COLO829 (cell line): ENCODE measurements around the gene KLRF1.

Experiments
- DNase-seq: peaks from one replicate; pipeline ENCODE4 v3.0.0; 2012; ENCODE audit warnings: low spot score

KLRF1 gene

DNA sequence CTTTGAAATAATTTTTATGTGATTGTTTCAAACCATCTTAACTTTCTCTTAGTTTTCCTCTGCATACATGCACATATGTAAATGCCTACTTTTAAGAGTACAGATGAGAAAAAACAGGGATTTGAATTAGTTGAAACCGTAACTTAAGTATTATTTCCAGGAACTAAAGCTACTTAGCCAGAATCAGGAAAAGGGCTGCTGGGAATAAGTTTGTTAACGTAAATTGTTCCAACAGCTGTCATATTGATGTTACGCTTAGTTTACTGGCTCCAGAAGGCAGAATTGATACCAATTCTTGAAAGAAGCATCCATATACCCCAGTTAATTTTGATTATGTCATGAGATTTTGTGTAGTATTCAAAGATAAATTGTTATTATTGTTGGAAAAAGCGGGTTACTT is 17.9 kb upstream of the KLRF1 start:
- no peak for DNase-seq

DNA sequence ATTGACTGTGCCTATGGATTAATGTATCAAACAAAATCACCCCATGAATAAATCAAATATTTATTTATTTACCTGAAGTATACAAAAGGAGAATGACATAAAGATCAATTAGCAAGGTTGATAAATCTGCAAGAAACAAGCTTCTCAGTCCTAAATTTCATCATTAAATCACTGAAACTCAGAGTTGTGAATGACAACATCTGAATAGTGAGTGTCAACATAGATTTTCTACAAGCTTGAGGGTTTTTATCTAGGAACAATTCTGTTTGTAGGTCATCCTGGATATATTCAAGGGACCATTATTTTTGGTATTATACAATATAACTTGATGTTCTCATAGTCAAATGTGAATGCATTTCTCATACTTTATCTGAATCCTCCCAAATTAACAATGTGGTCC is 17.4 kb upstream of the KLRF1 start:
- DNase-seq = no peak

DNA sequence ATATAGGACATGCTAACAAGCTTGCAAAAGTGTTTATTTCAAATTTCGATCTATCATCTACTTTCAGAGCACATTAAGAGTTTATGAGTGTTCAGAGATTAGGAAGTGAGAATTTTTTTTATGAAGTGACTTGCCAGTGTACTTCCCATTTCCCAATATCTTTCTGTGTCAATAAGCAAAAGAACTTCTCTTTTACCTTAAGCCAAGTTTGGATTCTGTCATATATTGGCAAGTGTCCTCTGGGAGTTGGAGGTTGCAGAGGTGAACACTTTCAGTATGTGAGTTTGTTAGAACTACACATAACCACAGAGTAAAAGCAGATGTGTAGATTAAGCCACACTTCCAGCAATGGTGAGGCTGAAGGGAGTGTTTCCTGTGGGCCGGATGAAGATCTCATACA is 16.6 kb upstream of the KLRF1 start:
- no peak for DNase-seq

DNA sequence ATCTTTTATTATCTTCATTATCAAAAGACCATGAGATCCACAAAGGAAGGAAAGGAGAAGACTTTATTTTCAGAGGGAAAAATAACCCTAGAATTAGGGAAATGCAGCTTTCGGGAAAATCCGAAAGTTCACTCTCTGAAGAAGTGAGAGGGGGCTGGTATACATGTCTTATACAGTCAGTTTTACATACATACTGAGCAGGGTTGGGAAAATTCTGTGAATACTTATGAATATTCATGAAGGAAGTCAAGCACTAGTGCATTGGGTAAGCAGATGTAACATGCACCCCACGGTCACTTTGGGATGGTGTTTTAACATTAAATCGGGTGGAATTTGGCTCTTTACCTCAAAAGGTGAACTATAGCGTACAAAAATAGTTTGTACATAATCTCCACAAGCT is 15.7 kb upstream of the KLRF1 start:
- no peak for DNase-seq

DNA sequence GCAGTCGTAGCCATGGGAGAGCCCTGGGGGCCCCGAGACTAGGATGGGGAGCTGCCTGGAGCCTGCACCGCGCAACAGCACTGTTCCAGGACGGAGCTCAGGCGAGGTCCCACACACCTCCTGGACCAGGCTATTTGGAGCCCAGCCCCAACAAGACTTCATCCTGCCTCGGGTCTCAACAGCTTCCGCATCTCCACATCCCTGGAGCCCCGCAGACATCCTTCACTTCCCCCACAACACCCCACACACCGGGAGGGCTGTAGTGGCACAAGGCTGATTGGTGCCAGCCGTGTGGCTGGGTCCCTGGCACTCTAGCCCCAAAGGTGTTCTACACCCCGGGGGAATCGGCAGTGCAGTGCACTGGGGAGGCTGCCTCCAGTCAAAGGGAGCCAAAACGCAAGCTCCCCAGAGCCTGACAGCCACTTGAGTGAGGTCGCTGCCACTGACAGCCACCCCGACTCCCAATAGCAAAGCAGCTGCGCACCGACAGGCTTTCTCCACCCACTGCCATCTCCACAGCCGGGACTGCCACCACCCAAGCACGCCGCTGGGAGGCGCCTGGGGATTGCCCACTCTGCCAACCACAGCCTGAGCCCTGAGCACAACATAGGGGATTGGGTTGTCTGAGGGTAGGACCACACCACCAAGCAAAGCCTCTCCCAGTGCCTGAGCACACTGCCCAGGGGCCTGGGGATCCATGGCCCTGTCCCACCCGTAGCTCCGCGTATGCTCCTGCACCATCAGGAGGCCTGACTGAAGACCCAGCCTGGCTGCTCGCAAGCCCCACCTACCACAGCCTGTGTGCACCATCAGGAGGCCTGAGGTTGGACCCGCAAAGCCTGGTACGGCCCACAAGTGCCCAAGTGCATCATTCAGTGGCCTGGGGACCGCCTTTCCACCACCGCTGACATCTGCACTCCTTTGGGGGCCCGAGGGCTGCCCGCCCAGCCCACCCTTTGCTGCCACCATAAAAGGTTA is 13.2 kb upstream of the KLRF1 start:
- DNase-seq = peak; percentile 54

DNA sequence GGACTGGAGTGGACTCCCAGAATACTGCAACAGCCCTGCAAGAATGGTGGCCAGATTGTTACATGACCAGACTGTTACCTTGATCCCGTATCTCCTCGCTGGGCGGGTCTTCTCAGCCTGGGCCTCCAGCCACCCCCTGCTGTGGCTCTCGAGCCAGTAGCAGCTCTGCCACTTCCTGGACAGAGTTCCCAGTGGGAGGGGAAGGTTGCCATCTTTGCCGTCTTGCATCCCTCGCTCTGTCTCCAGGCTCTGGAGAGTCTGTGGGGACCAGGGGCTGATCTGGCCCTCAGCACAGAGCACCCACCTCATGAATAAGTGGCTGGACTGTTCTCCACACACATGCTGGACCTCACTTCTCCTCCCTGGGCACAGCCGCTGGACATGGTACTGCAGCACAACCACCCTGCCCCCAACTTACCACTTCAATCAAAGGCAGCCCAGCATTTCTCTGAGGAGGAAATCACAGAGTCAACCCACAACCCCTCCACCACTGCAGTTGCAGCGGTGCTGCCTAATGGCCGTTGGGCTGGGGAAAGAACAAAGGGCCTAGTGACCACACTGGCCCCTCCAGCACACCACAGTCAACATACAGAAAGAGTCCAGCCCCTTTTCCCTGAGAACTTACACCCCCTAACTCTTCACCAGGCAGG is 6.9 kb upstream of the KLRF1 start:
- no peak for DNase-seq

DNA sequence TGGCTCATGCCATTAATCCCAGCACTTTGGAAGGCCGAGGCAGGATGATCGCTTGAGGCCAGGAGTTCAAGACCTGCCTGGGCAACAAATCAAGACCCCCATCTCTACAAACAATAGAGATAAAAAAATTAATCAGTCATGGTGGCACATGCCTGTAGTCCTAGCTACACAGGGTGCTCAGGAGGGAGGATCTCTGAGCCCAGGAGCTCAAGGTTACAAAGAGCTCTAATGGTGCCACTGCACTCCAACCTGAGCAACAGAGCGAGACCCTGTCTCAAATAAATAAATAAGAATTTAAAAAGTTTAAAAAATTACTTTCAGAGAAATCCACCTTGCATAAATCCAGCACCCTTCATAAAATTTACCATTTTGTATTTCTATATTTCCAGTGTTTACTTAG is 2.2 kb downstream of the KLRF1 start:
- DNase-seq = no peak

DNA sequence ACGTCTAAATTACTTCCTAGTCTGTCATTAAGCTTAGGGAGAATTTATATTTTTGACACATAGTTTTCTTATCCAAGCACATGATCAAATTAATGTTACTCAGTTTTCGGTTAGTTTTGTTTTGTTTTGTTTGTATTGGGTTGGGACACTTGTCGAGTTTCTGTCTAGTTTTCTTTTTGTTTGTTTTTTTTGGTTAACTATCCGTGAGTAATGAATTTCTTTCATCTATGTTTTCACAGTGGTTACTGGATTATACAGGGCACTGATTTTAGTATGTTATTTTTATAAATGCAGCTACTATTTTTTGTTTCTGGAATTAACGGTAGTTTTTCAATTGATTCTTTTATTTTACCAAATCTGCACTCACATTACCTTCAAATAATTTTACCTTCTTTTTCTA is 2.7 kb downstream of the KLRF1 start:
- no peak for DNase-seq

DNA sequence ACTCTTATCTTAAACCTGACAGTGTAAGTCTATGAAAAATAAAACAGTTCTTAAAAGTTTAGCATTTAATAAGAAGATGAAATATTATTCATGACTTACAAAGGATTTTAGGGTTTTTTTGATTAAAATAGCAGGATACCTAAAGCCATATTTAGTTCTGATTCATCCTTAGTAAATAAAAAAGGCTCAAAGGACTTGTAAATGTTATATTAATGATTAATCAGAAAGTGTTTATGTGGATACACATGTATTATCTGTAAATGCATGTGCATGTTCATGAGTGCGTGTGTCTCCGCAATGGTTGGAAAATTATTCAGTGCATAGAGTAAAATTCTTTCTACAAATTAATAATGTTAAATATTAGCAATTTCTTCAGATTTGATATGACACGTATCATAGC is 4.4 kb downstream of the KLRF1 start:
- DNase-seq = no peak

DNA sequence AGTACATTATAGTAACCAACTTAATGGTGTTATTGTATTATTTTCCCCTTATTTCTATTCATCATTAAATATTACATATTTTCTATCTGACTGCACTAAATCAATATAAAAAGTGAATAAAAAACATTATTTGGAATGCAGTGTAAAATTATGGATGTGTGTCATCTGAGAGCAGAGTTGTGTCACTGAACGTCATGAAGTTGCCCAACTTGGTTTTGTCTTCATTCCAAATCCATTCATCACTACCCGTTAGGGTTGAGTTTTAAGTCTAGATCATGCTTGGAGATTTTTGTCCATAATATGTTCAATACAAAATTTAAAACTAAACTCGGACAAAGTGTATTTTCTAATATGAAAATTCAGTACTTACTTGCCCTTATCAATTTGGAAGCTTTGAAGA is 16.1 kb downstream of the KLRF1 start:
- DNase-seq = no peak

DNA sequence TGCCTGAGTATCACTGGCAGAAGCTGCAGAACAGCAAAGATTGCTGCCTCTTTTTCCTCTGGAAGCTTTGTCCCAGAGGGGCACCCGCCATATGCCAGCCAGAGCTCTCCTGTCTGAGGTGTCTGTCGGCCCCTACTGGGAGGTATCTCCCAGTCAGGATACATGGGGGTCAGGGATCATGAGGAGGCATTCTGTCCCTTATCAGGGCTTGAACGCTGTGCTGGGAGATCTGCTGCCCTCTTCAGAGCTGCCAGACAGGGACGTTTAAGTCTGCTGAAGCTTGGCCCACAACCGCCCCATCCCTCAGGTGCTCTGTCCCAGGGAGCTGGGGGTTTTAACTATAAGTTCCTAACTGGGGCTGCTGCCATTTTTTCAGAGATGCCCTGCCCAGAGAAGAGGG is 21.6 kb downstream of the KLRF1 start:
- no peak for DNase-seq

DNA sequence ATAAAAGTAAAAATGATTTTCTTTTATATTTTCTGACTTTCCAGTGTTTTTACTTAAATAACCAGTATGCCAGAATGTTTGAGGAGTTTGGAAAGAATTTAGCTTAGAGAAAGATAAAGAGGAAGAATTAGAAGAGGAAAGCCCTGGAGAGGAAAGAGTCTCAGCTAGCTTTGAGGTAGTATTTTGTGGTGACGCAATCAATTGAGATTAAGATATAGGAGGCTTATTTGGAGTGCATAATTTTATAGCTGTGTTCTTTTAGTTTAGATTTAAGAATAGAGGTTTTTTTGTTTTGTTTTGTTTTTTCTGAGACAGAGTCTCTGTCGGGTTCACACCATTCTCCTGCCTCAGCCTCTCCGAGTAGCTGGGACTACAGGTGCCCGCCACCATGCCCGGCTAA is 23.8 kb downstream of the KLRF1 start:
- DNase-seq = no peak

DNA sequence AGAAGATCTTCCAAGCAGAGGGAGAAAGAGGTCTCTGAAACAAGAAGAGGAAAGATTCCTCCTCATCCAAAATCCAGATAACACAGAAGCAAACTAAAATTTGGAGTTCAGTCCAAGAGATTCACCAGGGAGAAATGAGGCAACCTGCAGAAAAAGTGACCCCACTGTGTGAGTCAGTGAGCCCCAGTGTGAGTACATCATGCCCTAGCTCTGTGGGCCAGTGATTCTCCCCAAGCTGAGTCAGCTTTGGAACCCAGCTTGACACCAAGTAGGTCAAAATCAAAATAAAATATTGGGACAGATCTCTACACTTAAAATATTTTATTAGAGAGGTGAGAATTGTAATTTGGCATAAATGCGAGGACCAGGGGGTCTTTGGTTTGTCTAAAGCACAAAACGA is 24.6 kb downstream of the KLRF1 start:
- no peak for DNase-seq

DNA sequence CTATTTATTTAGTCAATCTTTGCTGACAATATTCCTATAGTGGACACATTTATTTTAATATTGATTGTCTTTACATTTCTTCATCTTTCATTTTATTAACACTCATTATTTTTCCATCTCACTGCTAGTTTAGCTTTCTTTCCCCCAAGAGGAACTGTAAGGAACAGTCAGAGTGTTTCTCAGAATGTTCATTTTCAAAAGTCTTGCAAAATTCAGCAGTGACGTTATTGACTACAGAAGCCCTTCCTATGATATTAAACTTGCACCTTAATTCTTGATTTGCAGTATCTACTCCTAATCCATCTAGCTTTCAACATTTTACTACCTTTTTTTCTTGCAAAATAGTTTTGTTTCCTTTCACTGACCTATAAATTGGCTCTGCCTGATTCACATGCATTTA is 28.9 kb downstream of the KLRF1 start:
- DNase-seq = no peak

DNA sequence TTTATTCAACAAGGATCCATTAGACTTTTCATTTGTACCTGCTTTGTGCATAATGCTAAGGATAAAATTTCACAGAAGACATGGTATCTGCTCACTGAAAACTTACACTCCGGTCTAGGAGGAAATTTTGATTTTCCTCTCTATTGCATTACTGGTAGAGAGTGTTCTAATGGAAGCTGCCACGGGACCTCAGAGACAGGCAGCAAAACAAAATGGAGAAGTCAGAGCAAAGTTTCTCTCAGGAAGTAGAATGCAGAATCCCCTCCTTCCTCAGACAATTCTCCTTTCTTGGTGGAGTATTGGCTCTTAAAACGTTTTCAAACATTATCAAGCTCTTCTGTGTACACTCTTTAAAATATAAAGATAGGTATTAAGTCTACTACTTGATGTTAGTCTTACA is 29.6 kb downstream of the KLRF1 start:
- DNase-seq = no peak

DNA sequence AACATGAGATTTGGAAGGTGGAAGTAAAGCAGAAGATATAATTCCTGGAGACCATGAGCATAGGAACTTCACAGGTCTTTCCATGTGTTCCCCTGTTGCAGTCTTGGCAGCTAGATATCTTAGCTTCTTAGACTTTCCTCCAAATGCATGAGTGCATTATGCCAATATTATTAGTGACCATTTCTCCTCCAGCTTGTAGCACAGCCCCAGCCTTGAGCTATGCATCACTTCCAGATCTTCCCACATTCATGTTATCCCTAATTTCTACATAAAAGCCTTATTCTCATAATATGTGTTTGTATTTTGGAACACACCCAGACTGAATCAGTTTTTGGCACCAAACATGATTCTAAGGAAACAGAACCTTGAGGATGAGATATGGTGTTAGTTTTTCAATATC is 30.9 kb downstream of the KLRF1 start:
- DNase-seq = no peak

DNA sequence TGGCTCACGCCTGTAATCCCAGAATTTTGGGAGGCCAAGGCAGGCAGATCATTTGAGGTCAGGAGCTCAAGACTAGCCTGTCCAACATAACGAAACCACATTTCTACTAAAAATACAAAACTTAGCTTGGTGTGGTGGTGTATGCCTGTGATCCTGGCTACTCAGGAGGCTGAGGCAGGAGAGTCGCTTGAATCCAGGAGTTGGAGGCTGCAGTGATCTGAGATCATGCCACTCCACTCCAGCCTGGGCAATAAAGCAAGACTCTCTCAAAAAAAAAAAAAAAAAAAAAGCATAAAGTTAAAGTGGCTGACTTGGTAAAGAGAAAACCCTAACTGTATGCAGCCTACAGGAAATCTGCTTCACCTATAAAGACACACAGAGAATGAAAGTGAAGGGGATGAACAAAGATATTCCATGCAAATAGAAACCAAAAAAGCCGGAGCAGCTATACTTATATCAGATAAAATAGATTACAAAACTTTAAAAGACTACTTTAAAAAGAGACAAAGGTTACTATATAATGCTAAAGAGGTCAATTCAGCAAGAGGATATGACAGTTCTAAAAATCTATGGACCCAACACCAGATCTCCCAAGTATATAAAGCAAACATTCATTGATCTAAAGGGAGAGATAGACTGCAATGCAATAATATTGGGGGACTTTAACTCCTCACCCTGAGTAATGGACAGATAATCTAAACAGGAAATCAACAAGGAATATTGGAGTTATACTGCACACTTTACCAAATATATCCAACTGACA is 37.8 kb downstream of the KLRF1 start:
- DNase-seq = no peak

DNA sequence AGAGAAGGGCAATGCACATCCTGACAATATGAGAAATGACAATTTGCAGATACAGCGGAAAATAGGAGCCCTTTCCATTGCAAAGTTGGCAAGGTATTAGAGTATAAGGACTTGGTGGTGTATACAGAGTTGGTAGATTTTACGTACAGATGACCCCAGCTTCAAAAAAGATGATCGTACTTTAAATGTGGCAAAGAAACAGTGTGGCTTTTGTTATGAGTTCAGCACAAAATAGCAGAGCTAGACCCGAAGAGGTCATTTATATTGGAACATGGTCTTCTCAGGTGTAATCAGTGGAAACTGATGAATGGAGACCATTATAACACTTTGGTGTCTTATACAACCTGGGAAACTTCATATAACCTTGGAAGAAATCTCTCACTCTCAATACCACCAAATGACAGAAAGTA is 39.6 kb downstream of the KLRF1 start:
- DNase-seq = no peak

DNA sequence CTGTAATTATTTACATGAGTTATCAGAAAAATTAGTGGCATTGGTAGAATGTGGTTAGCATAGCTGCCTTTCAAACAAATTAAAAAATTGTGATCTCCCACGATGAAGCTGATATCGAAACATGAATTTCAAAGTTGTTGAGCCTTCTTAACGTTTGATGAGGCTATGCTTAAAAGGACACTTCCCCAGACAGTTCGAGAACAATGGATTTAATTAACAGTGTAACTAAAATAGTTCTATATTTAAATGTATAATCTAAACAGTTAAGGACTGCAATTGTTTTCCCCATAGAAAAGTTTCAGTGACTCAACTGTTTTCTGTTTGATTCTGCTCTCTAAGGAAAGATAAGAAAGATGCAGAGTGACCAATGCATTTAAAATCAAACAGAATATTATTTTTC is 40.2 kb downstream of the KLRF1 start:
- DNase-seq = no peak

DNA sequence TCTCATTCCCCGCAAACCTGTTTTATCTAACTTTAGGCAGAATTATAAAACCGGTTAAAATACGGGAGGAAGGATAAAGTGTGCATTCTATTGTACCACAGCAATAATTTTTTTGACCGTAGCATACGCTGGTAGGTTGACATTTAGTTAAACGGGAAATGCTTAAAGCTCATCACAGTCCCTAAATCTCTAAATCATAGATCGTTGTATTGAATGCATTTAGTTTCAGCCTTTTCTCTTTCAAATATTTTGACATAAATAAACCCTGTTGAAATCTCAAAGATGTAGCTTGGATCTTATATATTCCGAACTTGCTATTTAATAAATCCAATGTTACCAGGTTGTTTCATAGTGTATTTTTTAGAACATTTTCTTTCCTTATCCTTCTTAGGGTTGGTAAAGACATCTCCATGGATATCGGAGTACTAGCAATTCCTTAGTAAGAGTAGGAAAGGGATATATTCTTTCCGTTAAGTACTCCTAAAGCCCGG is 41.1 kb downstream of the KLRF1 start:
- DNase-seq = no peak

DNA sequence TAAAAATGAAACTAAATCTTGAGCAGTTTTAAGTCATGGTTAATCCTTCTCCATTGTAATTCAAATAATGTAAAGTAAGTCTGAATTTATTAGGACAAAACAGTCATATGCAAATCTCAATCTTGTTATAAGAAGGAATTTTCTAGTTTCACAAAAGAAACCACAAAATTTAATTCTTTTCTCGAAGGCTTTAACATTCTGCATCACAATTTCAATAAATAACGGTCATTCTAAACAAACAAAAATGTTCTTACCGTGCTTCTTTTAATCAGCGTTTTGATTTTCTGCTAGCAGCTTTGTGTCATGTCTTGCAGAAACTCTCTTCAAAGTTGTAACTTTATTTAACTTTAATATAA is 41.6 kb downstream of the KLRF1 start:
- no peak for DNase-seq

DNA sequence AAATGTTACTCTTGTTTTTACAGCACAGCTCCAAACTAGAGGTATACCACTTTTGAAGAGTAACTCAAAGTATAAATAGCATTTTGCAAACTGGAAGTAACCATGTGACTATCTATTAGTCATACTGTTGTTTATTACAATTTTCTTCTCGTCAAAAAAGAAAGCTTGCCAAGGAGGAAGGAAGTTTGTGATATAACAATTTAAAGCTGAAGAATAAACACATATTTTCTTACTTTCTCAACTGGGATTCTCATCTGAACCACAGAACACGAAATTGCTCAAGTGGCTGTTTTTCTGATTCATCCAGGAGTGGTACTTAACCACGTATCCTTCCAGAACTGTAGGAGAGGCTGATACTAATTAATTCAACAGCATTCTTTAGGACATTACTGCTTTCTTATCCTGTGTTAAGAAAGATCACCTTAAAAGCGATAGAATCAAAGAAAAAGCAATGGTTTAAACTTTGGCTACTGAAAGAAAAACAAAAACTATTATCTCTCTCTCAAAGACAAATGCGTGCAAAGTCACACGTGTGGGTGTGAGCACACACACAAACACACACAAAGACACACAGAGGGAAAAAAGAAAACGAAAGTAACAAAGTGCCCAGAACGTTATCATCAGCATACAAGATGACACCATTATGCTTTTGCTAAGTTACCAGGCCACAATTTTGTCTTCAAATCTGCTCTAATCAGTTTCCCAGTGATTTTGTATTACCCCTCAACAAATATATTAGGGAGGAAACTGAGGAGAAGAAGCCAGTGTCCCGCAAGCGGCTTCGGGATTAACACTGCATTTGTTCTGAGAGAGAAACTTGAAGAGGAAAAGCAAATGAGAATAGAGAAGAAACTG is 42.3 kb downstream of the KLRF1 start, which contains the start of gene CLEC2B:
CLEC2B (minus strand) TSS at position 48 of the 855 bp plus-strand sequence.
- peak; percentile 14 for DNase-seq
